GM12892 (cell line): ENCODE data around the gene PTGES3L.

Source experiments
- POLR2A ChIP-seq: IDR thresholded peaks from 2 replicates; pipeline ENCODE4 v1.6.1; 2011; ENCODE audit warnings: low read depth, low read length, control low read depth
- POLR2AphosphoS5 ChIP-seq: IDR thresholded peaks from 2 replicates; pipeline ENCODE4 v1.6.1; 2011; ENCODE audit warnings: low read depth, low read length, control low read depth
- TAF1 ChIP-seq: IDR thresholded peaks from 2 replicates; pipeline ENCODE4 v1.6.1; 2011; ENCODE audit warnings: low read depth, mild to moderate bottlenecking, control low read depth, low read length, borderline replicate concordance

DNA sequence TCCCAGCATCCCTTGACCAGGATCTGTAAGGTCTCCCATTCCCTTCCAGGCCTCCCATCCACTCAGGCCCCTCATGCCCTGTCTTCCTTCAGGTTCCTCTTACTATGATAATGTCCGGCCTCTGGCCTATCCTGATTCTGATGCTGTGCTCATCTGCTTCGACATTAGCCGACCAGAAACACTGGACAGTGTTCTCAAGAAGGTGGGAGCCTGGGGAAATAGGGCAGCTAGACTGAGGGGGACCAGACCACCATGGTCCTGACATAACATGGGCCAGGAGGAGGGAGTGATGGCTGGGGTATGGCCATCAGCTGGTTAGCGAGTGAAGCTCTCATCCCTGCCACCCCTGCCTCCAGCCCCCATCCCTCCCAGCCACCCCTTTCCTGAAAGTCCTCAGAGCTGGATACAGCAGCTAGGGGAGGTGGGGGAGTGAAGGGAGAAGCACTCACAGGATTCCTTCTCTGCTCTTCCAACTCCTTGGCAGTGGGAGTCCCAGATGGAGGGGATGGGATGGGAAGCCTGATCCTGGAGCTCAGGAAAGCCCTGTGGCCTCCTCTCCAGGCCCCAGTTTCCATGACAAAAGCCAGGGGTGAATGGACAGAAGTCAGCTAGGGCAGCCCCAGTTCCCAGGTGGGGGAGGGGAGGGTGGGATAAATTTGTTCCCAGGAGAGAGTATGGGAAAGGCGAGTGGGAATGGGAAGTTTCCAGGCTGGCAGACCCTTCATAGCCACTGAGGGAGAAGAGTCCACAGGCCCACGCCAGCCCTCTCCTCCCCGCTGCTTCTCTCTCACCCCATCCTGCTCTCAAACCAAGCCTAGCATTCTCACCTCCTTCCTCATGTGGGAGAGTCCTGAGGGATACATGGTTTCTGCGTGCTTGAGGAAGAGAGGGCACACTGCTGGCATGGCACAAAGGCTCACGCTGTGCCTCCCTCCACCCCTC is 47.5 kb upstream of the PTGES3L start:
- TF ChIP-seq POLR2AphosphoS5 = no peak
- TF ChIP-seq POLR2A = no peak
- TF ChIP-seq TAF1 = no peak
